Endothelial cell (in vitro differentiated cells): ENCODE data around the gene TAS2R1. TPM values are rescaled to one million over a fixed set of nuclear protein-coding genes. Genes with fewer than 3 reads are reported as not detected.

Source experiments
- total RNA-seq: library from RNA; stranded (reverse); fragmentation: NEBNext Ultra II Directional; extraction: Animal tissue kit (Norgen Biotek cat#: 25700); gene quantifications from one replicate; pipeline ENCODE4 v1.2.1, GENCODE V29; 2021; ENCODE audit not compliant: unreplicated experiment

The TAS2R1 gene
- total RNA-seq, 1 donor from 2014 or later: not detected

Other genes with a start within 250 kb of the TAS2R1 start
- 31.1 TPM for gene SEMA5A, start 84.3 kb downstream of the TAS2R1 start, total RNA-seq